GM12878 (cell line): ENCODE results near the gene CCR2.

Experiments used
- EZH2 ChIP-seq: IDR thresholded peaks from 2 replicates; pipeline ENCODE4 v1.6.1; 2012; ENCODE audit warnings: low read depth, mild to moderate bottlenecking, control low read depth, inconsistent platforms, low read length, borderline replicate concordance; ENCODE audit not compliant: control insufficient read depth
- FOS ChIP-seq: IDR thresholded peaks from 3 replicates; pipeline ENCODE4 v1.6.1; 2011; ENCODE audit warnings: borderline replicate concordance; ENCODE audit not compliant: insufficient read length; ENCODE audit errors: extremely low read depth
- HCFC1 ChIP-seq: fragments of 150-350 bp; IDR thresholded peaks from 2 replicates; pipeline ENCODE4 v1.6.1; 2014; ENCODE audit warnings: low read length
- NFIC ChIP-seq: IDR thresholded peaks from 2 replicates; pipeline ENCODE4 v1.6.1; 2012; ENCODE audit warnings: low read depth, mild to moderate bottlenecking, inconsistent platforms, low read length, moderate library complexity
- NR2C2 ChIP-seq: IDR thresholded peaks from 2 replicates; pipeline ENCODE4 v1.6.1; 2011; ENCODE audit warnings: borderline replicate concordance, low read depth; ENCODE audit not compliant: control insufficient read depth, insufficient read length
- RAD21 ChIP-seq: IDR thresholded peaks from 2 replicates; pipeline ENCODE4 v1.6.1; 2011; ENCODE audit warnings: mild to moderate bottlenecking, low read depth, low read length, moderate library complexity; ENCODE audit not compliant: insufficient read depth
- SIX5 ChIP-seq: IDR thresholded peaks from 2 replicates; pipeline ENCODE4 v1.6.1; 2011; ENCODE audit warnings: mild to moderate bottlenecking, low read depth, low read length, moderate library complexity; ENCODE audit not compliant: severe bottlenecking
- TAF1 ChIP-seq: IDR thresholded peaks from 2 replicates; pipeline ENCODE4 v1.6.1; 2011; ENCODE audit warnings: mild to moderate bottlenecking, low read depth, low read length, borderline replicate concordance
- TCF7 ChIP-seq: IDR thresholded peaks from 2 replicates; pipeline ENCODE4 v1.6.1; 2014; ENCODE audit warnings: antibody characterized with exemption, borderline replicate concordance
- ZNF217 ChIP-seq: fragments of 450-650 bp; IDR thresholded peaks from 2 replicates; pipeline ENCODE4 v1.6.1; 2017; ENCODE audit warnings: antibody characterized with exemption, mild to moderate bottlenecking
- ZNF24 ChIP-seq: fragments of 450-650 bp; IDR thresholded peaks from 2 replicates; pipeline ENCODE4 v1.6.1; 2017; ENCODE audit warnings: antibody characterized with exemption, mild to moderate bottlenecking
- ZNF274 ChIP-seq: IDR thresholded peaks from one replicate; pipeline ENCODE4 v1.8.0; 2011; ENCODE audit not compliant: insufficient read length, insufficient read depth
- TF ChIP-seq, protein P1 (sequence below): IDR thresholded peaks from 2 replicates; pipeline ENCODE4 v1.6.1; 2011; ENCODE audit warnings: mild to moderate bottlenecking, low read depth, low read length, moderate library complexity; ENCODE audit not compliant: insufficient replicate concordance

DNA sequence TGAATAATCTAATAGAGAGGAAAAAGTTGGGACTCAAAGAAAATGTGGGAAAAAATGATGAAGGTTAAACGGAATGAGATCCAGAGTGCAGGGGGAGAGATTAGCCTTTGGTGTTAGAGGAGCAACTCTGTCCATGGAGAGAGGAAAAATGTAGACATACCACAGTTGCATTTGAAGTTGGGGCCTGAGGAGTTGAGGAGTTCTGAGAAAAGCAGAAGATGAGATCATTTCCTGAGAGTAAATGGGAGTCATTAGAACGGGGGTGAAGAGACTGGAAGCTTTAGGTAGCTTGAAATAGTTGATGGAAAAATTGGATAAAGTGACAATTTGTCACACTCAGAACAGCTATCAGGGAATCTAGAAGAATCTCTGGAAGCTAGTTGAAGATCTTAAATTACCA, 45.6 kb downstream of the CCR2 start:
- no peak for TF ChIP-seq FOS
- TF ChIP-seq RAD21: no peak
- no peak for TF ChIP-seq TAF1
- TF ChIP-seq ZNF24: no peak
- TF ChIP-seq NFIC: no peak
- TF ChIP-seq EZH2: no peak
- no peak for TF ChIP-seq ZNF217
- TF ChIP-seq HCFC1: no peak
- TF ChIP-seq SIX5: no peak
- no peak for TF ChIP-seq NR2C2
- no peak for TF ChIP-seq ZNF274
- TF ChIP-seq TCF7: no peak
- TF ChIP-seq, protein P1, sequence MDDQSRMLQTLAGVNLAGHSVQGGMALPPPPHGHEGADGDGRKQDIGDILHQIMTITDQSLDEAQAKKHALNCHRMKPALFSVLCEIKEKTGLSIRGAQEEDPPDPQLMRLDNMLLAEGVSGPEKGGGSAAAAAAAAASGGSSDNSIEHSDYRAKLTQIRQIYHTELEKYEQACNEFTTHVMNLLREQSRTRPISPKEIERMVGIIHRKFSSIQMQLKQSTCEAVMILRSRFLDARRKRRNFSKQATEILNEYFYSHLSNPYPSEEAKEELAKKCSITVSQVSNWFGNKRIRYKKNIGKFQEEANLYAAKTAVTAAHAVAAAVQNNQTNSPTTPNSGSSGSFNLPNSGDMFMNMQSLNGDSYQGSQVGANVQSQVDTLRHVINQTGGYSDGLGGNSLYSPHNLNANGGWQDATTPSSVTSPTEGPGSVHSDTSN: no peak
